Measurements from ENCODE around the gene COG8.

DNA sequence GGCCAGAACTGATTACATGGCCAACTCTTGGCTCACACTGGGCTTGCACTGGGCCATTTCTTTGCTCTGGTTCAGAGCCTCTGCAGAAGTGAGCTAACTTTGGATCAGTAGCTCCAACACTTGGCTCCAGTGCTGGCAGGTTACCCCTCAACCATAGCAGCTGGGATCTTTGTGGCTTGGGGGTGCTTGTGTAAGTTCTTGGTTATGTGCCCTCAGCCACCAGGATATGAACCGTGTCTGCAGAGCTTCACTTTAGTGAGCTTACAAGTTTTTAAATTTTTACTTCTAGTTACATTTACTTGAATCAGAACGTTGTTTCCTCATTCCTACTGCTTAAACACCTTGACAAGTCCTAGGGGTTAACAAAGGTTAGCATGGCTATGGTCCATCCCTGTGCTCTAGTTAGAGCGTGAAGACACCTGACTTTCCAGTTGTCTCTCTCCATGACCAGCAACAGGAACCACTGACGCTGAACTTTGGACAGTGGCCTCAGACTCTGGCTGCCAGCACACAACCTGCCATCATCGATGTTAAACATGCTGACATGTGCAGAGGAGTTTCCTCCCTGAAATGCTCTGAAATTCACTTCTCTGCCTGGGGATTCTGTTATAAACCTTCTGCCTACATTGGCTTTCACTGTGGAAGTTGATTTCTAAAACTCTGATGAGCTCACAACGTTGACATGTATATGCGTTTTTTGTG is 13.0 kb downstream of the COG8 start:
- TF ChIP-seq TAF1 (IDR thresholded peaks at IDR 0.05; ENCODE audit: low read depth, low read length) (no peak), POLR2A (IDR thresholded peaks at IDR 0.05; ENCODE audit: low read depth, low read length) (no peak)

All from GM12891 (cell line).